ENCODE results near the gene PBX3.

GRCh38 chr9:125998837-125999503, 251.8 kb downstream of the PBX3 start:
- TF ChIP-seq POLR2A (IDR thresholded peaks at IDR 0.05; ENCODE audit: low read depth, low read length), result no peak
- no peak for TF ChIP-seq POLR2AphosphoS5 (IDR thresholded peaks at IDR 0.05; ENCODE audit: low read depth, low read length)
- TF ChIP-seq POU2F2 (IDR thresholded peaks at IDR 0.05; ENCODE audit: low read depth, low read length), result no peak
- TF ChIP-seq TAF1 (IDR thresholded peaks at IDR 0.05; ENCODE audit: low read depth, low read length), result no peak
